GM04503 (cell line): ENCODE measurements around the gene ZNF462.

Experiments
- DNase-seq: peaks from one replicate; pipeline ENCODE4 v3.0.0-alpha.2; 2012; ENCODE audit warnings: low read depth

ZNF462 gene

DNA sequence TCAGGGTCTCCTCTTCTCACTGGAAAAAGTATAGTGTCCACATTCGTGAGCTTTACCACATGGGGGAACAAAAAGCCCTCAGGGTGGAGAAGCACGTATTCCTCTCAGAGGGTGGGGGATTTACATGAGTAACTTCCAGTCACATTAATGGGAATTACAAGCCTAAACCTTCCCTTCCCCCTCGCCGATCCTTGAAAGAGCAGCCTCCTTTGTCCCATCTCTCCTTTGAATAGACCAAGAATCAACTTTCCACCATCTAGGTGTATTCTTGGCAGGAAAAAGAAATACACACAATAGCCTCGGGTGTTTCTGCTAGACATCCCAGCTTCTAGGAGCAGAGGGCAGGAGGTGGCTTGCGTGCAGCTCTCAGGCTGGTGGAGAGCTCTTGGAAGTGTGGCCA, 144.4 kb downstream of the ZNF462 start:
- DNase-seq = no peak

DNA sequence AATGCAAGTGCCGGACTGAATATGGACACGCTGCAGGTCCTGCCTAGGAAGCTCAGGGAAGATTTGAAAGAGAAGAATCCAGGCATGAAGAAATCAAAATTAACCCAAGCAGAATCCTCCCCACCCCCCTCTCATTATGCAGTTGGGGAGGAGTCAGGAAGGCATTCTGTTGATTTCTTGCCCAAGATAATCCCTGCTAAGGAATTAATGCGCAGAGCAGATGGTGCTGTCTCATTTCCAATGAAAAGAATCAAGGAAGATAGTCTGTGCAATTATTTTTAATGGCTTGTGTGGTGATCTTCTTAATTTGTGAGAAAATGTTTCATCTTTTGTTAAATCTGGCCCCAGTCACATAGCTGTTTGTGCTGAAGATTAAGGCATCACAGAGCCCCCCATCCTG, 145.0 kb downstream of the ZNF462 start:
- DNase-seq = no peak

DNA sequence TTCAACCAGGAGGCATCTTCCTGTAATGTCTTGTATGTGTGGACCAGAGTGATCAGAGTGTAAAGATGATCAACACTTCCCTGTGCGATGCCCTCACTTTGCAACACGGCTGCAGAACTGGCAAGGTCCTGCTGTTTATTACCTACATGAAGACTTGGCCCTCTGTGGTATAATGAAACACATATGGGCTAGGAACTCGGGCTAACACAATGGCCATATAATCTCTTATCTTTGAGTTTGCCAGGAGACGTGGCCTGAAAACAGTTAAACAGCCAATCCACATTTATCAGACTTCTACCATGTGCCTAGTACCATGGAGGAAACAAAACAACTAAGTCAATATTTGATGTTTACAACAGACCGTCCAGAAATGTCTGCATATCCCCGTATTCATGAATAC, 145.5 kb downstream of the ZNF462 start:
- DNase-seq = no peak

DNA sequence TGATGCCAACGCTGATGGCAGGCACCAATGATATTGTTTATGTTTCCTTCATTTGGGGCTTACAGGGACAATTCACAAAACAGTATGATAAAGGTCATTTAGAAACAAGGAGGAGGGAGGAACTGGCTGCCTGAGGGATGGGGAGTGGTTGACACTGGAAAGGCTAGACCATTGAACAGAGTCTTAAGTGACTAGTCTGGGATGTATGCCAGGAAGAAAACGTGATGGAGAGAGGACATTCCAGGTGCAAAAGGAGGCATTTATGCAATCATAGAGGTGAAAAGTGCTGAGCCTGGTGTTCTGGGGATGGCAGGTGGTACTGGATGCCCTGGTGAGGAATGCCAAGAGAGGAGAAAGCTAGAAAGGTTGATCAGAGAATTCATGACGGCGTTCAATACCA, 153.4 kb downstream of the ZNF462 start:
- DNase-seq = no peak

DNA sequence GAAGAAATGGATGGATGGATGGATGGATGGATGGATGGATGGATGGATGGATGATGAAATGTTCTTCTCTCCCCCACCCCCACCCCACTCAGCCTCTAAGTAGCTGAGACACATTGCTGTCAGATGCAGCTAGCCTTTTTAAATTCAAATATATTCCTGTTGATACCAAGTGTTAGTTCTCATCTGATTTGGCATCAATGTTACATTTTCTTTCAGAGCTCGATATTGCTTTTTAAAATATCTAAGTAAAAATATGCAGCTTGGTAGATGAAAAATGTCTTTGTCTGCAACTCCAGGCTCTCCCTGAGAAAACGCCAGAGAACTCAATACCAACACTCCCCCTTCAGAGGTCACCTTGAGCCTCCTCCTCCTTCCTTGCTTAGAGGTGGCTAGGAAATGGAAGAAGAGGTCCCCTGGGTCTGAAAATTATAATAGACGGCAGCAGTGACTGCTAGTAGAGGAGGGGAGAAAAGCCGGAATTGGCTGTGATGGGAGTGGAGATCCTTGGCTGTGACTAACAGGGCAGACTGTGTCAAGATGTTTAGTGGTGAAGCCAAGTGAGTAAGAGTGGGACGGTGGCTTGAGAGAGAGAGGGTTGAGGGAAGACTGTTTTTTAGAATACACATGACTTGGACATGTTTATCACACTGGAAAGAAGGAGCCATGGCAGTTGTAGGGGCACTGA, 156.0 kb downstream of the ZNF462 start:
- DNase-seq = peak; percentile 46

DNA sequence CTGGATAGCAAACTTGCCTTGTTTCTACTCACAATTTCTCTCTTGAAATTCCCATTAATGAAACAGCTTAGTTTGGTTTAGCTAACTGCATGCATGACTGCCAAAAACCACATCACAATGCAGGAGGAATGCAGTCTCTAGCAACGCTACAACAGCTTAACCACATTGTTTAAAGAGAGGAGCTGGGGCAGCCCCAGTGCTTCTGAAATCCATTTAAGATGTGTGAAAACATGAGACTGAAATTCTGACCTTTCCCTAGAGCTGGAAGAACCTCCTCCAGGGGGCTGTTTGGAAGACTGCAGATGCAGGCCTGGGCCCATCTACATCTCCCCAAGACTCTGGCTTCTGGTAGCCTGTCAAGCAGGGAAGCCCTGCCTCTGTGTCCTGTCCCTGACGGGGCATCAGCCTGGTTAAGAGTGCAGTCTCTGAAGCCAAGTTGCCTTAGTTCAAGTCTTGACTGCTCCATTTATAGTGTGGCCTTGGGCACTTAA, 157.1 kb downstream of the ZNF462 start:
- DNase-seq = peak; percentile 90

DNA sequence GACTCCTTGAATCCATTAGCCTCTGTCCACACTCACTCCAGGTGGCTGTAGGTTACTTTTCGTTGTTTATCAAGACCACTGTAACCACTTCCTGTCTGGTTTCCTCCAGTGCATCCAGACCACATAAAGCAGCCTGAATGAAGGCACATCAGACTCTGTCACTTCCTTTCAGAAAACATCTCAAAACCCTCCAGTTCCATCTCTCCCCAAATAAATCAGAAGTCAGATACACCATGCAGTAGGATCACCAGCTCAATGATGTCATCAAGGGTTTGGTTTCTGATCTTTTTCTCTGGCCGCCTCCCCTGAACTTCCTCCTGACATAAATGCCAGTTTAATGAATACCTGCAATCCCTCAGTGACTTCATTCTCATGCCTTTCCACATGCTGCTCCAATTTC, 161.2 kb downstream of the ZNF462 start:
- no peak for DNase-seq

DNA sequence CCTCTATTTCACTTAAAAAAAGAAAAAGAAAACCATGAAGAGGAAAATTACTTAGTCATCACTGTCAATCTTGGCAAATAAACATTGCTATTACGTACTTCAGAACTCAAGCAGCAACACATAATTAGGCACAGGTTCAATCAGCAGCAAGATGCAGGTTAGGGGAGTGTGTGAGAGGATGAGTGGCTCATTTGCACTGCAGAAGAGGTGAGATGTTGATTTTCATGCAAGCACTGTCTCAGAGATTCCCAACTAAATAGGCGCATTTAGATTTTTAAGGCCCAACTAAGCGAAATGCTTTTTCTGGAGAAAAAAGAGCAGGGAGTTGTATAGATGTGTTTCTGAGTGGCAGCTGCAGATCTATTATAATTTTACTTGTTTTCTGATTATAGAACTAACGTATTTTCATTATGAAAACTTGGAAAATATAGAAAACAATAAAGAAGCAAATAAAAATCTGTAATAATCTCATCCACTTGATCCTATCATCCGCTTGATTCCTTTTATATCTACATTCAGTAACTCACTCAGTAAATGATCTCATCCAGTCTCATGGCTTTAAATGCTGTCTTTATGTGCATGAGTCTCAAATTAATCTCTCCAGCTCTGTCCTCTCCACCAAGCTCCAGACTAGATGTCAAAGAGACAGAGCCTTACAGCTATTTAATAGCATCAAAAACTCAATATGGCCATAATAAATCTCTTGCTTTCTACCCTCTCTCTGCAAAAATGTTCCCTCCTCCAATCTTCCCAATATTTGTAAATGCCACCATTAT, 162.5 kb downstream of the ZNF462 start:
- DNase-seq = no peak

DNA sequence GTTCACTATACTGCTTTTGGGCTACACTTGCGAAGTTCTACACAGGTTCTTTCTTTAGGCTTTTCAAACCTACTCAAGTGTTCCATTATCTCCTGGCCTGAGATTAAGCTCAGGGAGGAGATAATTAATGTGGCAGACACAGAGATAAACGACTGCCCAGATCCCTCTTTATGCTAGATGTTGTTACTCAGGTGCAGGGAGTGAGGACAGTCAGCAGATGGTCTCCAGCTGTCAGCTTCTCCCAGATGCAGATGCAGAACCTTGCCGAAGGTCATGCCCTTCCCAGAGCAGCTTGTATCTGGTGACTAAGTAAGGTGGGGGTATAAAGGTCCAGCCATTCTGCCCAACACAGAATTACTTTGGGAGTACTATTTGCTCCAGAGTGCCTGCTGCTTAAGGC, 166.2 kb downstream of the ZNF462 start:
- no peak for DNase-seq

DNA sequence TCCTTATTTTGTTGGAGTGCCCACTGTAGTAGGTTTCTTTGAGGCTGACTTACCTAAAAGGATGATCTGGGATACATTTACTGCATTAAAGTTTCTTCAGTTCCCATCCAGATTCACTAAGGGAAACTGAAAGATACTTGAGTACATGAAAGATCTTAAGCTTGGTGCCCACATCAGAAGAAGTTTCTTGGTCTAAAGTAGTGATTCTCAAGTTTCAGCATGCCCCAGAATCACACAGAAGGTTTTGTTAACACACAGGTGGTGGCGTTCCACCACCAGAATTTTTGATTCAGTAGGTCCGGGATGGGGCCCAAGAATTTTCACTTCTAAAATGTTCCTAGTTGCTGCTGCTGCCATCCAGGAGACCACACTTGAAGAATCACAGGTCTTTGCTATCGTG, 171.0 kb downstream of the ZNF462 start:
- DNase-seq = no peak

DNA sequence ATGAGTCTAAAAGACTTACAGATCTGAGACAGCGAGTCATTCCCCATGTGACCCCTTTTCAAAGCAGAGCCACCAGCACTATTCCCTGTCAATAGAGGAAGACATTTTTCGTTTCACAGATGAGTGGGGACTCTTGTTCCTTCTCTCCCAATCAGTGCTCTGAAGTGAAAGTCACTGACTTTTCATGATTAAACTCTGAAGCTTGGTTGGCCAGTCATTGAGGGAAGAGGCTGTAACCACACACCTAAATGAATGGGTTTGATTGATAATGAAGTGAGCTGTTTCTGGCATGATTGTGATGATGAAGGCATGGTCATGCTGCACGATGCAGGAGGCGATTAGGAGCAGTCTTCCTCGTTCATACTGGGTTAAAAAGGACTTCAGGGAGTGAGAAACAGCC, 171.9 kb downstream of the ZNF462 start:
- no peak for DNase-seq

DNA sequence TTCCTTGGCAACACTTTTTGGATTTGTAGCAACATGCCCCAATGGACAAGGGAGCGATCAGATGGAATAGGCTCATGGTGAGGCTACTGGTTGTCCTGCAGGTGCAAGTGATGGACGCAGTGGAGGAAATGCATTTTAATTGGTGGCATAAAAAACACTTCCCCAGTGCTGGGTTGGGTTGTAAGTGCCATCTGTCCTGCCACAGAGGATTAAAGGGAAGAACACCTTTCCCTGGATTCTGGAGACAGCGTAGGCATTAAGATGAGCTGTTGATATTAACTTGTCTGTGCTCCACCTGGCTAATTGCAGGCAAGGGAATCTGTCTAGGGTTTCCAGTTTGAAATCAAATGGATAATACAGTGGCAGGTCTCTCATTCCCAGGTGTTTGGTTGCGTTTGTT, 173.4 kb downstream of the ZNF462 start:
- DNase-seq = no peak

DNA sequence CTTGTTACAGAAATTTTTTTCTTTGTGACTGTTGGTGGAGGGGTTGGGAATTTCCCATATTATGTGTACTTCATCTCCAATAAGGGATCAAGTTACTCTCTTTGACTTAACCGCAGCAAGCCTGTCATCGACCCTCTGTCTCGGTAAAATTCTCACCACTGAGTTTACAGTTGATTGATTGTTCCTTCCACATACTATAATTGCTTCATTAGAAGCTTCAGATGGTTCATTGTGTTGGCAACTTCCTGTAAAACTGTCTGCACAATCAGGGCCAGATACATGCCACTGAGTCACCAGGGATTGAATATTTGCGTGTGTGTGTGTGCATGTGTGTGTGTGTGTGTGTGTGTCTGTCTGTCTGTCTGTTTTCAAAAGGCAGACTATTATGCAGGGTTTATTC, 176.6 kb downstream of the ZNF462 start:
- peak; percentile 47 for DNase-seq

DNA sequence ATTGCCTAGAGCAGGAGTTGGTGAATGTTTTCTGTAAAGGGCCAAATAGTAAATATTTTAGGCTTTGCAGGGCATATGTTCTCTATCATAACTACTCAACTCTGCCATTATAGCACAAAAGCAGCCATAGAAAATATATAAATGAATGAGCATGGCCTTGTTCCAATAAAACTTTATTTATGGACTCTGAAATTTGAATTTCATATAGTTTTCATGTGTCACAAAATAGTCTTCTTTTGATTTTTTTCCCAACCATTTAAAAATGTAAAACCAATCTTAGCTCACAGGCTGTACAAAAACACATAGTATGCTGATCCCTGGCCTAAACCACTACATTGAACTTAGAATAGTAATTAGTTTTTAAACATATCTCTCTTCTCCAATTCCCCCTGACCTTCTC, 179.6 kb downstream of the ZNF462 start:
- DNase-seq = no peak

DNA sequence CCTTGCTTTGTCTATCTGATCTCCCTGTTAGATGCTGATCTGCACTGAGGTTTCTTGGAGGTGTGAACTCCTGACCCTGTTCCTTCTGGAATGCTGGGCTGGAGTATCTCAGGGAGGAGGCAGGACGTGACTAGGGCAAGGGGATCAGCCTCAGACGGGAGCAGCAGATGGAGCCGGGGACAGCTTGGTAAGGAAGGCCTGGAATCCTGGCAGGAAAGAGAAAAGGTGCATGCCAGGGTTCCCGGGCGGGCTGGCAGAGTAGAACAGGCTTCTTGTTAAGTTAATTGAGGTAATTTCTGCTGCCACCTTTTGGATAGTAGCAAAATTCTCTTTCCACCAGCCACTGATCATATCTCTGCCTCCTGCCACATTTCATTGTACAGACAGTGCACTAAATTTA, 180.9 kb downstream of the ZNF462 start:
- DNase-seq = no peak

DNA sequence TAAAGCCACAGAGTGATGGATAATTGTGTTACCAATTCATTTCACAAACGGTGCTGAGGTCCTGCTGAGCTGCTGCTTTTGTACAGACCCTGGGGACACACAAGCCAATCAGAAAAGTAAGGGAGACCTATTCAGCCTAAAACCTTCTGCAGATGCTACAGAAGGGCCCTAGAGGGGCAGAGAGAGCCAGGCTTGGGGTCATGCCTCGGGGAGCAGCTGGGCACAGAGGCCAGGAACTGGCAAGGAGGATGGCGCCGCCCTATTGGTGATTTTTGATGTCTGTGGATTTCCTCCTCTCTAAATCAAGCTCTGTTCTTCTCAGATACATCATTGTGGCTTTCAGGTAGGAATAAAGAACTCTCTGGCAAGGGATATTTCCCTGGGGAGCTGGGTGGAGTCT, 181.9 kb downstream of the ZNF462 start:
- no peak for DNase-seq

DNA sequence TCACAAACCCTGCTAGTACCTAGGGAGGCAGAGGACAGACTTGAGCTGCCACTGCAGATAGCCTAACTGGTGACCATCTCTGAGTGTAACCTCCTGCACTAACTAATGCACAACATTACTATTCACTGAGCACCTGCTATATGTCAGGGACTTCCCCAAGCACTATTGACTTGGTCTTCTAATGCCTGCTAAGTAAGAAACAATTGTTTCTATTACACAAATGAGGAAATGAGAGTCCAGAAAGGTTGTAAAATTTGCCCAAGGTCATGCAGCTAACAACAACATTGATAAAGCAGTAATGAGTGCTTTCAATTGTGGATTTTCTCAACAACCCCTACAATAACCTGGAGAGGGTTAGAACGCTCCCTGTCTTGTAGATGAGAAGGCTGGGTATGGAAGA, 183.7 kb downstream of the ZNF462 start:
- no peak for DNase-seq

DNA sequence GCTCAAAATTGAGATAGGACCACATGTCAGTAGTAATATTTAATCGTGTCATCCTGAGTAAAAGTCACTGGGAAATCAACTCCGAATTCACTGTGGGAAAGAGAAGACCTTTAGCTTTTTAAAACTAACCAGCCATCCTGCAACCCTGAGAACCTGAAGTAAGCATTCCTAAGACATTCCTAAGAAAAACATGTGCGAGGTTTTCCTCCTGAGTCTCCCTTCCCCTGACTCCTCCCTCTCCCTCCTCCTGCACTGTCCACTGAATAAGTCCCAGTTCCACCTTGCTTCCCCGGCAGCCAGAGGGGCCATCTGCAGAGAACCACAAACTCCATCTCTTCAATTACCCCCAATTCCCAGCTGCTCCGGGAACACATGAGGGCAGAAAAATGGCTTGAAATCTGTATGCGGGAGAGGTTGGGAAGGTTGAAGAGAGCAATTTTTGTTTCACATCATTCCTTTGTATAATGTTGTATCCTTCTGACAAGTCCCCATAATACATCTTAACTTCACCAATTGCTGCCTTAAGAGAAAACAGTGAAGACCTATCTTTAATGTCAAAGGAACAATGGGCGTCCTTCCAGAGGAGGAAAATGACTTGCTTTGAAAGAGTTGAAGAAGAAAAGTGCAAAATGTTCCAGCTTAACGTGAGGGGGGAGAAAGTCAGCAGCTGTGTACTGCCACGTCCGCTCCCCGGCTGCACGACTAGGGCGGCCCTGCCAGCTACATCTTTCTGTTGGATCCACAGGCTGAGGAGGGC, 186.3 kb downstream of the ZNF462 start:
- no peak for DNase-seq

DNA sequence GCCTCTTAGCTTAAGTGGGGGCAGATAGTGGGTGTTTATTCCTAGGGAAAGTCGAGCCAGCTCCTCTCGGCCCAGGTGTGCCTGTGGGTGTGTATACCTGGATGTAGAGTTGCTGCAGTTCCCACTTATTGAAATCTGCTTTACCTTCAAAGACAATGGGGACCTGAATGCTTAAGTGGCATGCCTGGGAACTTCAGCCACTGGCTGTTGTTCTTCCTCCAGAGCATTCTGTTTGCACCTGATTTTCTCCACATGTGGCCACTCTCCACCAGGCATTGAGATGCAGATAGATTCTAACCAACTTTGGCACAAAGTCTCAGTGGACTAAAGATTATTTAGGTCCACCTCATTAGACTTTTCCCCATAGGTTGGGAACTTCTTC, 186.8 kb downstream of the ZNF462 start:
- no peak for DNase-seq

DNA sequence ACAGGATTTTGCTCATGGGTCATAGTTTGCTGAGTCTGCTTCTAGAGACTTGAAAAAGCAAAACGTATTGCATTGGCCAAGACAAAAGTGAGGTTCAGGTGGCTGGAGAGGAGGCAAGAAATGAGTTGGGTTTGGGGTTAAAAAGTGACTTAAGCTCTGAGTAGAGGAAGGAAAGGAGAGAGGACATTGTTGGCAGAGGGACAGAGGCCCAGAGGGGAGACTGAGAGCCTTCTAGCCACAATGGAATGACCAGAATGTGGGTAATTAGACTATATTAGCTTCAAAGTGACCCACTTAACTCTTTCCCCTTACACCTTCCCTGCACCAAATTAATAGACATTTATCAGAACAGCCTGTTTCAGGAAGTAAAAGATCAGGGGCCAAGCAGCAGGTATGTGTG, 188.4 kb downstream of the ZNF462 start:
- DNase-seq = no peak

DNA sequence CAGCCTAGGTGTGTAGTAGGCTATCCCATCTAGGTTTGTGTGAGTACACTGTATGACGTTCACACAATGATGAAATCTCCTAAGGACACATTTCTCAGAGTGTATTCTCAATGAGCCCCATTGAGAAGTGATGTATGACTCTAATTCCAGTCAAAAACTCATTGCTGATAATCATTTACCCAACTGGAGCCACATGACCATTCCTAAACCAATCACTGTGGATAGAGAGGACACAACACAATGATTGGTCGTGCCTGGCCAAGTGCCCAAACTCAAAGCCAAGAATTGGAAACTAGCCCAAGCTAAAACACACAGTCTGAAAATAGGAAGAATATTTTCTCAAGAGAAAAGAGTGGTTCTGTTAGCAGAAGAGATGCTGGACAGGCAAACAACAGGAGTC, 191.2 kb downstream of the ZNF462 start:
- no peak for DNase-seq

DNA sequence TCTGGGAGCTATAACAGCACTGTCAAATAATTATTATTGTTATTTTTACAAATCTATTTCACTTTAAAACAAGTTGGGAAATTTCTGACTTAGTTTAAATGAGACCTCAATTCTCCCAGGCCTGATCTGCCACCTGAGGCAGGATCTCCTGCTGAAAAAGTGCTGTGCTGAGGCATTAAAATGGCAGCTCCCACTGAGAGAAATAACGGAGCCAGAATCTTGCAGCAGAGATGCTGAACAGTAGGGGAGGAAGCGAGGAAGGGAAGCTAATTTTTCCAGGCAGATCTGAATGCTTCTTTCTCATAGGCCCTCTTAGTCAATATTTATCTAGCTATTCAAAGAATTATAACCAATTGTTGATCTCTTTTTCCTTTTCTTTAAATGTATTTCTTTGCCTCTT, 196.3 kb downstream of the ZNF462 start:
- DNase-seq = no peak

DNA sequence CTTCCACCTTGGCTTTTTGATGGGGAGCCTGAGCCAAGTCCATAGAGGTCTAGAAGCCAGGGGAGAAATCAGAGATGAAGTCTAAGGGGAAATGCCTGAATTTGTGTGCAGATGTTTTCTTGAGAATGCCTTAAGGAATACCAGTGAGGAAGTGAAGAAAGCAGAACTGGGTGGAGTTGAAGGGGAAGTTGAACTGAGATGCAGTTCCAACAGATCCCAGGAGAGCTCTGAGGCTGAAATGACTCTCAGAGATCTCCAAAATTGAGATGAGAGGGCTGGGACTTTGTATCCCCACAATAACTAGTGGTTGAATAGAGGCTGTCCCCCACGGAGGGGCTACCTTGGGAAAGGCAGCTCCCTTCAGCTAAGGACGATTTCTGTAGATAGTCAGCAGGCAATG, 197.1 kb downstream of the ZNF462 start:
- DNase-seq = no peak
